Measurements from ENCODE around the gene ZNRD2. TPM values are rescaled to one million over a fixed set of nuclear protein-coding genes. Genes with fewer than 3 reads are reported as not detected.

Gene ZNRD2
- total RNA-seq, 1 experiment from 2014 or later, result 45.8 TPM

DNA sequence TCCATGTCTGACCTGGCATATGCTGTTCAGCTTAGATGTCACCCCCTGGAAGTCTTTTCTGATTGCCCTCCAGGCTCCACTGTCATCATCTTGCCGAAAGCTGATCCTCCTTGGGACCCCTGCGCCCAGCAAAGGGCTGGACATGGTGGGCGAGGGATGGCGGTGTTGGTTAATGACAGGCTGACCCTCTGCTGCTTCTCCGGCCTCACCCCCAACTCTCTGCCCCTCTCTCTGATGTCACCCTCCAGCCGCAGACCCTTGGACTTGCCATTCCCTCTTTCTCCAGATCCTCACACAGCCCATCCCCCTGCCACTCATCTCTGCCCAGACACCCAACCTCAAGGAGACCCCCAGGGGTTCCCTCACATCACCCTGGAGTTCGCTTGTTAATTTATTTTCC, 7.9 kb downstream of the ZNRD2 start:
- Histone ChIP-seq H2BK15ac (ENCODE audit: low read depth, low read length) (no peak overlapping the region), H3K9me3 (ENCODE audit: control insufficient read depth, low read depth, low read length) (no peaks in the 10 kb centered on the region), H4K91ac (ENCODE audit: insufficient read length, low read depth, low read length) (no peak overlapping the region), H2AFZ (ENCODE audit: low read length) (no peak overlapping the region), H2BK120ac (ENCODE audit: low read depth, low read length, poor library complexity, severe bottlenecking) (no peak overlapping the region), H4K8ac (replicated peaks; ENCODE audit: insufficient read length, low read depth, low read length) (no peak overlapping the region), H3K23me2 (ENCODE audit: insufficient read length, low read depth, low read length, poor library complexity, severe bottlenecking) (peaks cover 8% of the 10 kb centered on the region), H3K79me1 (ENCODE audit: insufficient read depth, low read depth, low read length, poor library complexity, severe bottlenecking) (no peaks in the 10 kb centered on the region), H3K4me2 (ENCODE audit: insufficient read depth, insufficient read length, low read length) (no peak overlapping the region), H3K27me3 (ENCODE audit: insufficient read depth, low read length) (peaks cover 8% of the 10 kb centered on the region; the same call in 1 of the 2 replicates), H2BK5ac (ENCODE audit: insufficient read length, low read length) (no peak overlapping the region), H2AK5ac (ENCODE audit: insufficient read length, low read length) (no peak overlapping the region), H4K20me1 (ENCODE audit: control insufficient read depth, insufficient read depth, insufficient read length) (no peaks in the 10 kb centered on the region), H3K56ac (ENCODE audit: insufficient read length, low read depth, low read length) (no peak overlapping the region), H2BK12ac (ENCODE audit: insufficient read length, low read depth, low read length) (no peak overlapping the region), H3K14ac (ENCODE audit: insufficient read depth, low read length) (no peak overlapping the region), H2BK20ac (ENCODE audit: low read depth, low read length, poor library complexity, severe bottlenecking) (no peak overlapping the region), H4K5ac (ENCODE audit: insufficient read length, low read depth, low read length) (no peak overlapping the region), H3K27ac (ENCODE audit: insufficient read length, low read depth, low read length) (no peak overlapping the region), H3T11ph (ENCODE audit: low read length) (no peak overlapping the region), H3K18ac (ENCODE audit: insufficient read length, low read depth, low read length) (no peak overlapping the region), H3K79me2 (ENCODE audit: insufficient read depth, low read length) (no peaks in the 10 kb centered on the region), H3K4ac (ENCODE audit: low read depth, low read length) (no peak overlapping the region), H3K9ac (ENCODE audit: extremely low read depth, insufficient read length, low read length) (no peak overlapping the region), H3K4me1 (ENCODE audit: insufficient read depth, low read length) (no peaks in the 10 kb centered on the region), H3K23ac (ENCODE audit: insufficient read length, low read depth, low read length) (no peak overlapping the region)
- Mint-ChIP-seq H3K9me3 (no peaks in the 10 kb centered on the region), H3K27me3 (ENCODE audit: low read depth) (peaks cover 31% of the 10 kb centered on the region), H3K4me3 (no peak overlapping the region; a peak in 1 of 5 replicates), H3K4me1 (peaks cover 18 to 31% of the 10 kb centered on the region in 2 experiments), H3K27ac (no peak overlapping the region), H3K36me3 (ENCODE audit: insufficient read depth in 1 of 3, low read depth in 3 of 3) (peaks cover 0 to 7% (median 4%) of the 10 kb centered on the region in 3 experiments; a peak in 3 of 7 replicates)
- WGBS (ENCODE audit: extremely low coverage, insufficient read length, low lambda C conversion rate), result no CpG with 5 or more reads among the region's 7 CpGs
- DNase-seq, result no peak
- TF ChIP-seq, protein P1, sequence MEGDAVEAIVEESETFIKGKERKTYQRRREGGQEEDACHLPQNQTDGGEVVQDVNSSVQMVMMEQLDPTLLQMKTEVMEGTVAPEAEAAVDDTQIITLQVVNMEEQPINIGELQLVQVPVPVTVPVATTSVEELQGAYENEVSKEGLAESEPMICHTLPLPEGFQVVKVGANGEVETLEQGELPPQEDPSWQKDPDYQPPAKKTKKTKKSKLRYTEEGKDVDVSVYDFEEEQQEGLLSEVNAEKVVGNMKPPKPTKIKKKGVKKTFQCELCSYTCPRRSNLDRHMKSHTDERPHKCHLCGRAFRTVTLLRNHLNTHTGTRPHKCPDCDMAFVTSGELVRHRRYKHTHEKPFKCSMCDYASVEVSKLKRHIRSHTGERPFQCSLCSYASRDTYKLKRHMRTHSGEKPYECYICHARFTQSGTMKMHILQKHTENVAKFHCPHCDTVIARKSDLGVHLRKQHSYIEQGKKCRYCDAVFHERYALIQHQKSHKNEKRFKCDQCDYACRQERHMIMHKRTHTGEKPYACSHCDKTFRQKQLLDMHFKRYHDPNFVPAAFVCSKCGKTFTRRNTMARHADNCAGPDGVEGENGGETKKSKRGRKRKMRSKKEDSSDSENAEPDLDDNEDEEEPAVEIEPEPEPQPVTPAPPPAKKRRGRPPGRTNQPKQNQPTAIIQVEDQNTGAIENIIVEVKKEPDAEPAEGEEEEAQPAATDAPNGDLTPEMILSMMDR (conservative IDR thresholded peaks at IDR 0.05), result no peak

Measured in H9 (cell line).